ENCODE data around the gene TDRKH.

Gene TDRKH

GRCh38 chr1:151822404-151822803 lies 32.1 kb upstream of the TDRKH start:
- no peak for DNase-seq

- DNase-seq: no peak
Observed at GRCh38 chr1:151820940-151821339, 30.6 kb upstream of the TDRKH start.

DNA sequence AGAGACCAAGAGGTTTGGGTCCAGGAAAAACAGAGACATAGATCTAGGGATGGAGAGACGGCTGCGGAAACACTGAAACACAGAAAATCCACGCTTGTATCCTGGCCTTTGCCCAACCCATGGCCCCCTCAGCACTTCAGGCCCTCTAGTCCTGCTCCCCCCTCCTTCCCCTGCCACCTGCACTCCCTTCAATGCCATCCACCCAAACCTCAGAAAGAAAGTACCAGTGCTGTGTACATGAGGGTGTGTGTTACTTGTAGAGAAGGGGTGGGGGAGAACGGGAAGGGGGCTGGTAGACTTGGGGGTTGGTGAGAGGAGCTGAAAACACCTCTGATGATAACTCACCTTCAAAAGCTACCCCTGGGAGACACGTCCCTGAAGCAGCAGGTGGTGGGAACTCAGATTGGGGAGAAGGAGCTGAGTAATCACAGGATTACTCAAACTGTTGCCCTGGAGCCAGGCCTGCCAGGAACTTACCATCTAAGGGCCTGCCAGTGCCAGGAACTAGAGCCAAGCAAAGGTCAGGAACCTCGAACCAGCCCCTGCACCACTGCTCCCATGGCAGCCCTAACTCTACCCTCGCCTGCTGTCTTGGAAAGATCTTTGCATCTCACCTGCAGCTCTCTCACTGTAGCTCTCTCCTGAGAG lies 29.8 kb upstream of the TDRKH start:
- DNase-seq: no peak

DNA sequence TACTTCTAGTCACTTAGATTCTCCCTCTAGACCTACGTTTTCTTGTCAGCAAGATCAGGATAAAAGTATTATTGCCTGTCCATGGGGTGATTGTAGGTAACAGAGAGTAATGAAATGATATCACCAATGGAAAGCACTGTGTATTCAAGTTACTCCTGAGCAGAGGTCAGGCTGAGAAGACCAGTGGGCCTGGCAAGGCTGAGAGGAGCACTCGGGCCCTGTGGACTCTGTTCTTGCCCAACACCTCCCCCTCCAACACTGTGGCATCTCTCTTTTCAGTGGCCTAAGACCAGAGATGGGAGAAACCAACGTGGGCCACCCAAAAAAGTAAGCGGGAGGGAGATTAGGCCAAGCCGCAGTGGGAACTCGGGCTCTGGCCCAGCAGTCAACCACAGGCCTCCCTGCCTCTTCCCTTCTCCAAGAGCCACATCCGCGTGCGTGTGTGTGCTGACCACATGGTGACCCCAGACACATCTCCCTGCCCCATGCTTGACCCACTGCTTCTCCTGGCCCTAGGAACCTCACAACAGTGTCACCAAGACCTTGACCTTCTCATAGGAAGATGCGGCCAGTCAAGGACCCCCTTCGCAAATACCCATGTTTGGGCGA lies 29.0 kb upstream of the TDRKH start:
- DNase-seq: no peak

DNA sequence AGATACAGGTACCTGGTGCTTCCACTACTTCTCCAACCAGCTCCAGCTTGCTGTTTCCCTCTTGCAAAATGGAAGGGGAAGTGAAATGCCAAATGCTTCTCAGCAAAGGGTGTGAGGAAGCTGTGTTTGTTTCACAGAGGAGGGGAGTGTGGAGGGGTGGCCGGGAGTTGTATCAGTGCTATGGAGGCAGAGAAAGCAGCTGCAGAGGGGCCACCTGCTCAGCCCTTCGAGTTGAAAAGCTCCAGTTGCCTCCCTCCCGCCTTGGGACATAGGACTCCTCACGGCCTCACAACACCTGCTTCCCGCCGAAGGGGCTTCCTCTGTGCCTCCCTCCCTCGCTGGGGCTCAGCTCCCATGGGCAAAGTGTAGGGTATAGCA lies 27.0 kb upstream of the TDRKH start:
- DNase-seq: no peak

DNA sequence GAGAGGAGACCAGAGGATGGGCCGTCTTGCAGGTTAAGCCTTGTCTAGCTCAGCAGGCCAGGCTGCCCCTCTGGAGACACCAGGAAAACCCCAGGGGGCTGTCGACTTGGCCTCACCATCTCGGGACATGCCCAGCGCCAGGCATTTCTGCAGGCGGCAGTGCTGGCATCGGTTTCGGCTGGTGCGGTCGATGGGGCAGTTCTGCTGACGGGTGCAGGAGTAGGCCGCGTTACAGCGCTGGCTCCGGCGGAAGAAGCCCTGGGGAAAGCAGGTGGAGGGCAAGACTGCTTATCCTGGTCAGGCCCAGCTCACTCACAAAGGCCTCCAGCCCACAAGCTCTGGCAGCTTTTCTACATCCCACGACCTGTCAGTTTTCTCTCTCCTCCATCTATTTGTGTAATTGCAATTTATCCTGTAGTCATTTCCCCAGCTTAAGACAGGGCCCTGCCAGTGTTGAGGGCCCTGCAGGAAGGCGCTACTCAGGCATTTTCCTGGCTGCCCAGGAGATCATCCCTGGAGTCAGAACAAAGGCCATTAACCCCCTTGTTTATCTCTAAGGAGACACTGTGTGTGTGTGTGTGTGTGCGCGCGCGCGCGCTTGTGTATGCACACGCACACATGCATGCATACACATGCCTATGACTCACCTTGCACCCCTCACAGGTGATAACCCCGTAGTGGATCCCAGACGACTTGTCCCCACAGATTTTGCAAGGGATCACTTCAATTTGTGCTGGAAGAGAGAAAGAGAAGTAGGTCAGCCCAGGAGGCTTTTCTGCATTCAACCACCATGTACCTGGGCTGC lies 26.4 kb upstream of the TDRKH start:
- DNase-seq: no peak

DNA sequence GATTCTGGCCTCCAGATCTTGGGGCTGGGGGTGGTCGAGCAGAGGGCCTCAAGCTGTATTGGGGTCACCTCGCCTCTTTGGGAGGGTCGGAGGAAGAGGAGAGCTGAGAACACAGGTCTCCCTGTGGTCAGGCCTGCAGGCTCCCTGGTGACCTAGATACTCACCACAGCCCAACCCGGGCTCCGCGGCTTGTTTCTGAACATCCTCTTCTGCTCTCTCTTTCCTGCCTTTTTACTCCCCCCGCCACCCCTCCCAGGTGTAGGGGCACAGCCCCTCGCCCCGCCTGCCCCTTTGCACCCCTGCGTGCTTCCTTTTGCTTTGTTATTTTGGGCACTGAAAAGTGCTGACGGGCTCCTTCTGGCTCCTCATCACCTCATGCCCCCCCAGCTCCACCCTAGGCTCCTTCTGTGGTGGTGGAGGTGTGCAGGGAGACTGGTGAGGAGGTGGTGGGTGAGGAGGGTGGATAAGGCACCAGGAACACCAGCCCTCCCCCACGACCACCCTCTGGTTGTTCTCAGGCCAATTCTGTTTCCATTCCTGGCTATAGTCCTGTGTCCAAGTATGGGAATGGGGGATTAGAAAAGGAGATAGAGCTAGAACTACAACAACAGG lies 25.5 kb upstream of the TDRKH start:
- DNase-seq: no peak

- no peak for DNase-seq
Observed at GRCh38 chr1:151814971-151815545, 24.8 kb upstream of the TDRKH start.

- DNase-seq: no peak
Observed at GRCh38 chr1:151814426-151814825, 24.1 kb upstream of the TDRKH start.

- no peak for DNase-seq
Observed at GRCh38 chr1:151813271-151813977, 23.1 kb upstream of the TDRKH start.

DNA sequence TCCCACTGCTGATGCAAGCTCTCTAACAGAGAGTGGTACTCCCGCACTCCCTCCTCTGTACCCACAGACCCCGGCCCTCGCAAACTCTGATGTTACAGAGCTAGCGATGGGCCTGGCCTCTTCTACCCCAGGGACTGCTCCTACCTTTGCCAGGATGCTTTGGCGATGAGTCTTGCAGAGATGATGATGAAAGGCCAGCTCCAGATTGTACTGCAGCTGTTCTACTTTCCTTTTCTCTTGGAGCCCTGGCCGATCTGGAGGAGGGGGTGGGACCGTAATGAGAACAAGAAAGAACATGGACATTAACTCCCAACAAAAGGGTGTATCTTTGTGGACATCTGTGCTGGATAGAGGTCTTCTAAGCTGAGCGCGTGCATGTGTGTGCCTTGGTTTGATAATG lies 20.9 kb upstream of the TDRKH start:
- no peak for DNase-seq

- no peak for DNase-seq
Observed at GRCh38 chr1:151809985-151810556, 19.8 kb upstream of the TDRKH start.

DNA sequence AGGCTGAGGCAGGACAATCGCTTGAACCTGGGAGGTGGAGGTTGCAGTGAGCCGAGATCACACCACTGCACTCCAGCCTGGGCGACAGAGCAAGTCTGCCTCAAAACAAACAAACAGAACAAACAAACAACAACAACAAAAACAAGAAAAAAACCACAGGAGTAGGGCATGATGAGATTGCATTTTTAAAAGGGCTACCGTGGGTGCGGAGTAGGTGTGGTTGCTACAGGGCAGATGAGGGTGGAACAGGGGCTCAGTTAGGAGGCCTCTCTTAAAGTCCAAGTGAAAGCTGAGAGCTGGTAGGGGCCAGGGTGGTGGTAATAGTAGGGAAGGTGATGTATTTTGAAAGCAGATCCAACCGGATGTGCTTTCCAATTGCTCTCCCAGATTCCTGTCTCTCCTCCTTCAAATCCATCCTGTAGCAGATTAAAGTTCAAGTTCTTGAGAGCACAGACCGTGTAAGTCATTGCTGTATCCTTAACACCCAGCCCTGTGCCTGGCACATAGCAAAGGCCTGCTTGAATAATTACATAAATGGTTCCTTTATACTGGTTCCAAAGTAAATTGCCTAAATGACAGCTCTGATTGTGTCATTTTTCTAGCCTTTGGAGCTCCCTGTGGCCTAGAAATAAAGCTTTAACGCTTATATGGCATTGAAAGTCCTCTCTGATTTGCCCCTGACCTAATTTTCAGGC lies 19.1 kb upstream of the TDRKH start:
- DNase-seq: no peak

DNA sequence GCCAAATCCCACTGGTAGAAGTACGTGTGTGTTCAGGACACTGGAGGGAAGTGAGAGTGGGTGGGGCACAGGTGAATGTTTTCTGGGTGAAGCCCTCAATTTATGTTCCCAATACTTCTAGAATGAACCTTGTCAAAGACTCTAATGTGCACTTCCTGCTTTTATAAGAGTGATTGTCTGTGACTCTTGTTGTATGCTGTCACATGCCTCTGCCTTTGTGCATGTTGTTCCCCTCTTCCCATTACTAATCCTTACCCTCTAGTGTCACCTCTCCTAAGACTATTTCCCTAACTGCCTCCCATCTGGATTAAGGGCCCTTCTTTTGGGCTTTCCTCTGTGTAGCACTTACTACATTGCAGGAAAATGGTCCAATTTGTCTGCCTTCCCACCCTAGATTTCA lies 17.5 kb upstream of the TDRKH start:
- DNase-seq: no peak

GRCh38 chr1:151807131-151807530 lies 16.8 kb upstream of the TDRKH start:
- no peak for DNase-seq

DNA sequence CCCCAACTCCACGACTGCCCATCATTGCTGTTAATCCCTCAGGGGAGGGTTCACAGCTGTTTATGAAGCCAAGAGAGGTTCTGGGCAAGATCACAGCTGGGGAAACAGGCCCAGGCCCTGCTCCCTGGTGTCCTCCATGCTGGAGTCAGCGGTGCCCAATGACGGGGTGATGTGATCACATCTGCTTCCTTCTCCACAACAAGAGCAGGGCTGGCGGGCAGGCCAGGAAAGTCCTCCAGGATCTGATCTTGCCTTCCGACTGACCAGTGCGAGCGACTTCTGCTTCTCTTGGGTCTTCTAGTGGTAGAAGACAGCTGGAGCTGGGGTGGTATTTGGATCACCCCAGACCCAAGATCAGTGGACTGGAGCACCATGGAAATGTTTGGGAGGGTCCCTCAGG lies 15.9 kb upstream of the TDRKH start:
- no peak for DNase-seq

DNA sequence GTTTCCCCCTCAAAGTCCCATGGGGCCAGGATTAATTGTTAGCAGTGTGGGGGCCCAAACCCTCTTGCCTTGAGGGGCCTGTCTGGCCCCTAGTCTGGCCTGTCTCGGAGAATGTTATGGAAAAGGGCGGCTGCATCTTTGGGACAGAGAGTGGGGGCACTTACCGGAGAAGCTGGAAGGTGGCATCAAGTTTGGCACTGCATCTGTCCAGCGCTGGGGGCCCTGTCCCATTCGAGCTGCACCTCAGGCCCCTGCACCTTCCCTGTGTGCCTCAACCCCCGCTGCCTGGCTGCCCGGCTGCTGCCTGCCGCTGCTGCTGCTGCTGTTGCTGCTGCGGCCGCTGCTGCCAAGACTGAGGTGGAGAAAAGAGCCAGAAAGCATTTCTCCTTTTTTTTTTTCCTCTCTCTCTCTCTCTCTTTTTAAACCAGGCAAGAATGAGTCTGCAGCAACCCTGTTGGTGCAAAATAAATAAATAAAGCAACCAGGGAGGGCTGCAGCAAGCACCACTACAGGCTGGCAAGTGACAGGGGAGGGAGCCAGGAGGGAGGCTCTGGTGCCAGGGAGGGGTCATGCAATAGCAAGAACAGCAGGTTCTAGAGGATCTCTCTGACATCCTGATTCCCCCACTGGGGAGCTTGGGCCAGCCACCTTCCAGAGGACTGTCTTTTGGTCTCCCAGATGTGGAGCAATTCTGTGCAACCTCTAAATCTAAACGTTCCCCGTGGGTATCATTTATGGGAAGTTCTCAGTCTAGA lies 14.9 kb upstream of the TDRKH start, which contains the start of gene LINGO4:
Gene LINGO4, minus strand, starts transcription at position 354 of the 755 bp plus-strand sequence. CDS start 2,715 bp downstream, outside the sequence.
- DNase-seq: no peak

- DNase-seq: no peak
Observed at GRCh38 chr1:151803915-151804314, 13.6 kb upstream of the TDRKH start.

GRCh38 chr1:151803164-151803563 lies 12.9 kb upstream of the TDRKH start:
- DNase-seq: no peak

DNA sequence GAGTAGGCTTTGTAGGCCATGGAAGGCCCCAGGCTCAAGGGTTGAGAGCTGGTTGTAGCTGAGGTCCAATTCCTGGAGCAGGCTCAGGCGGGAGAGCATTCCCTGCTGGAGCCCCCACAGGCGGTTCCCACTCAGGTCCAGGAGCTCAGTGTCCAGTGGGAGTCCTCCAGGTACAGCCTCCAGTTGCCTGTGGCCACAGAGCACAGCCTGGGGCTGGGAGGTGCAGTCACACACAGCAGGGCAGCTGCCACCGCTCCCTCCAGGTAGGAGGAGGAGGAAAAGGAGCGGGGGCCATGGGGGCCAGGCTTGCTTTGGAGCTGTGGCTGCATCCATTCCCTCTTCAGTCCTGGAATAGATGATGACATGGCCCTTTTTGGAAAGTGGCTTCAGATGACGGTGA lies 12.1 kb upstream of the TDRKH start:
- no peak for DNase-seq

DNA sequence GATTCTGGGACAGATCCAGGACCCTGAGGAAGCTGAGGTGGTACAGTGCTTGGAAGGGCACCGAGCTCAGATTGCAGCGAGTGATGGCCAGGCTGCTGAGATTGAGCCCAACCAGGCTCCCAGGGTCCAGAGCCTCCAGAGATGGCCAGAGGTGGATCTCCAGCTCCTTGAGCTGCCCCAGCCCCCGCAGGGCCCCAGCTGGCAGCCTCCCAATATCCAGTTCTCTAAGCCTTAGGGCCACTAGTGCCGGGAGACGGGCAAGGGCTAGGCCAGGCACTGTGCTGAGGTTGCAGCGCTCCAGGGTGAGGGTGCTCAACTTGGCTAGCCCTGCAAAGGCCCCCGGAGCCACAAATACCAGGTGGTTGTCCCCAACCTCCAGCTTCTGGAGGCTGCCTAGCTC lies 11.5 kb upstream of the TDRKH start:
- DNase-seq: no peak

Measured in activated CD4-positive, alpha-beta T cell treated with anti-CD3 and anti-CD28 coated beads, Interleukin-2, amount 50 U/mL, for 16 hours (primary cell).